Sigmoid colon (tissue), 7 donors: Measurements from ENCODE around the gene OR6Q1. TPM values are rescaled to one million over a fixed set of nuclear protein-coding genes. Genes with fewer than 3 reads are reported as not detected.
"Not testable (repeated sequence)": the region's sequence is repeated elsewhere in the genome, so short reads cannot be mapped to it uniquely, and the experiment has no call there.

Experiments
- DNase-seq: peaks from one replicate; pipeline ENCODE4 v3.0.0-alpha.2; 2019
- H3K27ac ChIP-seq, 4 donors: fragments of 200-600 bp; sonication (generic); one replicate each; pipeline ENCODE4 v1.5.1; 2016 to 2019; ENCODE audit warnings: mild to moderate bottlenecking in 1 of 4
- H3K27me3 ChIP-seq, 3 donors: fragments of 200-600 bp; sonication (generic); one replicate each; pipeline ENCODE4 v1.5.1; 2019; ENCODE audit warnings: mild to moderate bottlenecking in 1 of 3
- H3K36me3 ChIP-seq, 4 donors: fragments of 200-600 bp; sonication (generic); one replicate each; pipeline ENCODE4 v1.5.1; 2016 to 2019
- H3K4me1 ChIP-seq, 4 donors: fragments of 200-600 bp; sonication (generic); one replicate each; pipeline ENCODE4 v1.5.1; 2017 to 2019
- H3K4me3 ChIP-seq, 4 donors: fragments of 200-600 bp; sonication (generic); one replicate each; pipeline ENCODE4 v1.5.1; 2017 to 2019; ENCODE audit warnings: mild to moderate bottlenecking in 2 of 4, moderate library complexity in 1 of 4
- H3K9me3 ChIP-seq, 4 donors: fragments of 200-600 bp in 3 of 4; sonication (generic) in 3 of 4; one replicate each; pipeline versions ENCODE4 v1.5.1 to v1.6.1; 2013 to 2019
- EP300 ChIP-seq, 4 donors: sonication (generic); formaldehyde crosslinking; IDR thresholded peaks; one replicate each; pipeline ENCODE4 v1.6.1; 2017; ENCODE audit warnings: antibody characterized with exemption in 4 of 4
- POLR2A ChIP-seq, 2 donors: fragments of 450-650 bp; IDR thresholded peaks; one replicate each; pipeline ENCODE4 v1.6.1; 2016; ENCODE audit warnings: antibody characterized with exemption in 2 of 2, mild to moderate bottlenecking in 2 of 2, moderate library complexity in 2 of 2
- POLR2AphosphoS5 ChIP-seq, 4 donors: sonication (generic); formaldehyde crosslinking; IDR thresholded peaks; one replicate each; pipeline ENCODE4 v1.6.1; 2017; ENCODE audit warnings: antibody characterized with exemption in 4 of 4
- WGBS, 2 donors: extraction: QIAGEN DNeasy Blood & Tissue Kit; methylation state at CpG; one replicate each; pipeline ENCODE4 v1.1.7; 2013; 5-methylcytosine and 5-hydroxymethylcytosine counted together
- intact Hi-C: fragments of 100-400 bp; cut with DNase I; formaldehyde crosslinking; loops from one replicate; pipeline ENCODE4 v1.15.1; 2023
- polyA plus RNA-seq, 3 donors: library from polyadenylated mRNA; stranded (reverse); fragments of 200-250 nt; gene quantifications; one replicate each; pipeline ENCODE4 v1.2.3, GENCODE V29; 2013
- total RNA-seq, 4 donors: library from RNA; depleted of rRNA; stranded (reverse); fragments of >200 nt; gene quantifications; one replicate each; pipeline ENCODE4 v1.1.0, GENCODE V29; 2016
- TF ChIP-seq, protein P1 (sequence below), 4 experiments: fragments of 450-650 bp in 3 of 4; fragments of 200-600 bp in 1 of 4; IDR thresholded peaks; one replicate each; pipeline ENCODE4 v1.5.1; 2016 to 2019; ENCODE audit warnings: antibody characterized with exemption in 4 of 4, mild to moderate bottlenecking in 3 of 4, moderate library complexity in 2 of 4
- donor health status: healthy with polysubstance abuse.
- donor health status: Bipolar disorder and iron deficiency.
- donor health status: healthy.

OR6Q1 gene, protein sequence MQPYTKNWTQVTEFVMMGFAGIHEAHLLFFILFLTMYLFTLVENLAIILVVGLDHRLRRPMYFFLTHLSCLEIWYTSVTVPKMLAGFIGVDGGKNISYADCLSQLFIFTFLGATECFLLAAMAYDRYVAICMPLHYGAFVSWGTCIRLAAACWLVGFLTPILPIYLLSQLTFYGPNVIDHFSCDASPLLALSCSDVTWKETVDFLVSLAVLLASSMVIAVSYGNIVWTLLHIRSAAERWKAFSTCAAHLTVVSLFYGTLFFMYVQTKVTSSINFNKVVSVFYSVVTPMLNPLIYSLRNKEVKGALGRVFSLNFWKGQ
- total RNA-seq (not detected), polyA plus RNA-seq (not detected)

DNA sequence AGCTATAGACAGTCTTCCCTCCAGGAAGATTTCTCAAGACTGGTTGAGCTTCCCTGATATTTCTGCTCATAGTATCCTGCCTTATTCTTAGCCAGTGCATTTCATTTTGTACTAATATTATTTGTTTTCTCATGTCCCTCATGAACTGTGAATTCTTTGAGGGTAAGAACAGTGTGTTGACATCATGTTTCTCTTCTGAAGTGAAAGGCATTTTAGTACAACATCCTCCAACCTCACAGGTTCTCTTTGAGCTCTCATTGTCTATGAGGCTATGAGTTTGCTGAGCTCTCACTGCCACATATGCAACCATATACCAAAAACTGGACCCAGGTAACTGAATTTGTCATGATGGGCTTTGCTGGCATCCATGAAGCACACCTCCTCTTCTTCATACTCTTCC is at the start of gene OR6Q1:
OR6Q1 (plus strand) TSS at position 301 of the 400 bp plus-strand sequence; CDS start at position 301, 0 bp downstream.
- Histone ChIP-seq H3K27me3 (no peaks in the 10 kb centered on the region), H3K9me3 (no peaks in the 10 kb centered on the region), H3K4me3 (no peak within 1 kb of the TSS), H3K27ac (no peak within 1 kb of the TSS), H3K4me1 (peaks cover 0 to 16% (median 8%) of the 10 kb centered on the region in 4 donors), H3K36me3 (no peaks in the 10 kb centered on the region)
- no peak for DNase-seq
- no peak for TF ChIP-seq POLR2AphosphoS5 (IDR thresholded peaks at IDR 0.05)
- TF ChIP-seq EP300 (IDR thresholded peaks at IDR 0.05): no peak
- intact Hi-C loops: no loop called here

DNA sequence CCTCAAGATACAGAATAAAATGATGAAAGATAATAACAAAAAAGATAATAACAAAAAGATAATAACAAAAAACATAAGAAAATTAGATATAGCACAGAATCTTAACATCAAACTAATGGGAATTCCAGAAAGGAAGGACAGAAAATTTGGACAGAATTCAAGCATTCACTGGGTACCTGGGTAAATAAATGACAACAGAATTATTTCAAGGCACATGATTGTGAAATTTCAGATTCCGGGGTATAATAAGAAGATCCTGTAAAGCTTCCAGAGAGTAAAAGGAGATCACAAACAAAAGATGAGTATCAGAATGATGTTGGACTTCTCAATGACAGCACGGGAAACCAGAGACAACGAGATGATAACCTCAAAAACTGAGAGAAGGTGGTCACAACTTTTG is 49.2 kb upstream of the OR6Q1 start:
- Histone ChIP-seq H3K4me3 (no peak overlapping the region), H3K4me1 (no peaks in the 10 kb centered on the region), H3K9me3 (no peaks in the 10 kb centered on the region), H3K27me3 (no peaks in the 10 kb centered on the region), H3K27ac (no peak overlapping the region), H3K36me3 (no peaks in the 10 kb centered on the region)
- TF ChIP-seq POLR2A (IDR thresholded peaks at IDR 0.05) (no peak), EP300 (IDR thresholded peaks at IDR 0.05) (no peak), POLR2AphosphoS5 (IDR thresholded peaks at IDR 0.05) (no peak)
- TF ChIP-seq, protein P1, sequence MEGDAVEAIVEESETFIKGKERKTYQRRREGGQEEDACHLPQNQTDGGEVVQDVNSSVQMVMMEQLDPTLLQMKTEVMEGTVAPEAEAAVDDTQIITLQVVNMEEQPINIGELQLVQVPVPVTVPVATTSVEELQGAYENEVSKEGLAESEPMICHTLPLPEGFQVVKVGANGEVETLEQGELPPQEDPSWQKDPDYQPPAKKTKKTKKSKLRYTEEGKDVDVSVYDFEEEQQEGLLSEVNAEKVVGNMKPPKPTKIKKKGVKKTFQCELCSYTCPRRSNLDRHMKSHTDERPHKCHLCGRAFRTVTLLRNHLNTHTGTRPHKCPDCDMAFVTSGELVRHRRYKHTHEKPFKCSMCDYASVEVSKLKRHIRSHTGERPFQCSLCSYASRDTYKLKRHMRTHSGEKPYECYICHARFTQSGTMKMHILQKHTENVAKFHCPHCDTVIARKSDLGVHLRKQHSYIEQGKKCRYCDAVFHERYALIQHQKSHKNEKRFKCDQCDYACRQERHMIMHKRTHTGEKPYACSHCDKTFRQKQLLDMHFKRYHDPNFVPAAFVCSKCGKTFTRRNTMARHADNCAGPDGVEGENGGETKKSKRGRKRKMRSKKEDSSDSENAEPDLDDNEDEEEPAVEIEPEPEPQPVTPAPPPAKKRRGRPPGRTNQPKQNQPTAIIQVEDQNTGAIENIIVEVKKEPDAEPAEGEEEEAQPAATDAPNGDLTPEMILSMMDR (IDR thresholded peaks at IDR 0.05): no peak
- 84 to 87% methylated on average over 3 of the region's 3 CpGs for WGBS, 2 donors
- DNase-seq: no peak
- intact Hi-C loops: no loop called here

DNA sequence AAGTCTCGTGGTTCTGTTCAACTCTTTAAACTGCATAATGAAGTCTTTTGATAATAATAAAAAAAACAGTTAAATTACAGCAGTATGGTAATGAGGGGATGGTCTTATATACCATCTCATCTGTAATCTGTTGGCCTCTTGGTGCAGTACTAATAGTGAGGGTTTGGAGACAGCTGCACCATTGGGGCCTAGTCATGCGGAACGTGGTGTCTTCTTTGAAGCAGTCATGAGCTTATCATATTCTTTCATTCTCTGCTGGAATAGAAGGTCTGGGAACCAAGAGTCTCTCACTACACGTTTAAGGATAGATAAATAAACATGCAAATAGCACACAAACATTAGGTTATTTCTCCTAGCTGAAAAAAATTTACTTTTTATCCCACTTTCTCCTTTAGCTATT is 48.0 kb upstream of the OR6Q1 start:
- H3K36me3 ChIP-seq: no peaks in the 10 kb centered on the region
- H3K9me3 ChIP-seq: no peaks in the 10 kb centered on the region
- no peaks in the 10 kb centered on the region for H3K4me1 ChIP-seq
- no peaks in the 10 kb centered on the region for H3K27me3 ChIP-seq
- no peak overlapping the region for H3K4me3 ChIP-seq
- intact Hi-C loops: no loop called here
- 71 to 74% methylated on average over 4 of the region's 4 CpGs for WGBS, 2 donors
- no peak for TF ChIP-seq EP300 (IDR thresholded peaks at IDR 0.05)
- TF ChIP-seq POLR2A (IDR thresholded peaks at IDR 0.05): no peak
- TF ChIP-seq, protein P1 (IDR thresholded peaks at IDR 0.05): no peak
- no peak for TF ChIP-seq POLR2AphosphoS5 (IDR thresholded peaks at IDR 0.05)
- no peak for DNase-seq
- no peak overlapping the region for H3K27ac ChIP-seq

DNA sequence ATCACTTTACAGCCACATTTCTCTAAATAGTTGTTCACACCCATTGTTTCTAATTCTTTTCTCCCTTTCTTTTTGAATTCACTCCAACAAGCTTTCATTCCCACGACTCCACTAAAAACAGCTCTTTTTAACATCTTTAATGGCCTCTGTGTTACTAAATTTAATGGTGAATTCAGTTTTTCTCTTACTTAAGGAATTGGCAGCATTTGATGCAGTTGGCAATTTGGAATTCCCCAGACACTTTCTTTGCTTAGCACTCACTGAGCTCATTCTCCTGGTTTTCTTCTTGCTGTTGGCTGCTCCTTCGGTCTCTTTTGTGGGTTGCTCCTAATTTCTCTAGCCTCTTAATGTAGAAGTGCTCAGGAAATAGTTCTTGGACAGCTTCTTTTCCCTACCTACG is 47.6 kb upstream of the OR6Q1 start:
- H3K4me3 ChIP-seq: no peak overlapping the region
- intact Hi-C loops: no loop called here
- H3K27me3 ChIP-seq: no peaks in the 10 kb centered on the region
- no peaks in the 10 kb centered on the region for H3K9me3 ChIP-seq
- 79 to 83% methylated on average over 3 of the region's 3 CpGs for WGBS, 2 donors
- DNase-seq: no peak
- no peak overlapping the region for H3K27ac ChIP-seq
- H3K36me3 ChIP-seq: no peaks in the 10 kb centered on the region
- TF ChIP-seq POLR2AphosphoS5 (IDR thresholded peaks at IDR 0.05): no peak
- TF ChIP-seq, protein P1 (IDR thresholded peaks at IDR 0.05): no peak
- TF ChIP-seq EP300 (IDR thresholded peaks at IDR 0.05): no peak
- TF ChIP-seq POLR2A (IDR thresholded peaks at IDR 0.05): no peak
- no peaks in the 10 kb centered on the region for H3K4me1 ChIP-seq

DNA sequence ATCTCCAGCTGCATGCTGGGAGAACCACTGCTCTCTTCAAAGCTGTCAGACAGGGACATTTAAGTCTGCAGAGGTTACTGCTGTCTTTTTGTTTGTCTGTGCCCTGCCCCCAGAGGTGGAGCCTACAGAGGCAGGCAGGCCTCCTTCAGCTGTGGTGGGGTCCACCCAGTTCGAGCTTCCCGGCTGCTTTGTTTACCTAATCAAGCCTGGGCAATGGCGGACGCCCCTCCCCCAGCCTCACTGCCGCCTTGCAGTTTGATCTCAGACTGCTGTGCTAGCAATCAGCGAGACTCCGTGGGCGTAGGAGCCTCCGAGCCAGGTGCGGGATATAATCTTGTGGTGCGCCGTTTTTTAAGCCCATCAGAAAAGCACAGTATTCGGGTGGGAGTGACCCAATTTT is 31.2 kb upstream of the OR6Q1 start:
- 74 to 76% methylated on average over 13 of the region's 13 CpGs for WGBS, 2 donors
- H3K4me1 ChIP-seq, H3K9me3 ChIP-seq, intact Hi-C loops, H3K36me3 ChIP-seq, H3K27me3 ChIP-seq, H3K27ac ChIP-seq, H3K4me3 ChIP-seq, DNase-seq: not testable (repeated sequence)

DNA sequence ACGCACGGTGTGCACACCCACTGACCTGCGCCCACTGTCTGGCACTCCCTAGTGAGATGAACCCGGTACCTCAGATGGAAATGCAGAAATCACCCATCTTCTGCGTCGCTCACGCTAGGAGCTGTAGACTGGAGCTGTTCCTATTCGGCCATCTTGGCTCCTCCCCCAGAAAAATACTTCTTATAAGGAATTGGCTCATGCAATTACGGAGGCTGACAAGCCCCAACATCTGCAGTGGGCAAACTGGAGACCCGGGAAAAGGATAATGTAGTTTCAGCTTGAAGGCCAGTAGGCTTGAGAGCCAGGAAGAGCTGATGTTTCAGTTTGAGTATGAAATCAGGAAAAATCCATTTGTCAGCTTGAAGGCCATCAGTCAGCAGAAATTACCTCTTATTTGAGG is 30.7 kb upstream of the OR6Q1 start:
- H3K4me1 ChIP-seq, H3K36me3 ChIP-seq, H3K4me3 ChIP-seq, intact Hi-C loops, DNase-seq, H3K9me3 ChIP-seq, H3K27ac ChIP-seq, H3K27me3 ChIP-seq: not testable (repeated sequence)
- WGBS, 2 donors: 89 to 94% methylated on average over 10 of the region's 10 CpGs
